Measurements from ENCODE around the gene FREM3. TPM values are rescaled to one million over a fixed set of nuclear protein-coding genes. Genes with fewer than 3 reads are reported as not detected.
A peak's percentile ranks its signal among the peaks of the same experiment; 100 is the strongest.

Gene FREM3
- total and polyA plus RNA-seq, 2 of the 8 experiments (the other 6 are each of a cell fraction or from before 2014, with no cell fraction given) = 0.03 to 0.11 TPM

- no peak overlapping the region for H2BK120ac ChIP-seq (replicated peaks; ENCODE audit: low read depth, low read length)
- H2BK20ac ChIP-seq (ENCODE audit: low read length) = no peak overlapping the region
- H3K14ac ChIP-seq (ENCODE audit: insufficient read length) = no peak overlapping the region
- H2BK12ac ChIP-seq (ENCODE audit: low read depth, low read length) = no peak overlapping the region
- H2AFZ ChIP-seq (ENCODE audit: low read length) = no peak overlapping the region
- no peak overlapping the region for H3K18ac ChIP-seq (ENCODE audit: extremely low read depth, low read length)
- ChIA-PET CTCF (ENCODE audit: partially characterized antibody) (no interaction called here), POLR2A (ENCODE audit: partially characterized antibody) (no interaction called here)
- no peaks in the 10 kb centered on the region for H3K36me3 ChIP-seq (ENCODE audit: control insufficient read depth in 2 of 4, insufficient read depth in 4 of 4, low read length in 3 of 4)
- no peak overlapping the region for H4K5ac ChIP-seq (ENCODE audit: insufficient read length, low read depth, low read length)
- no peak overlapping the region for H3K23ac ChIP-seq (ENCODE audit: insufficient read length)
- H2BK5ac ChIP-seq (ENCODE audit: low read depth, low read length) = no peak overlapping the region
- no peak overlapping the region for H3K56ac ChIP-seq (replicated peaks; ENCODE audit: insufficient read length, low read depth, low read length)
- no peaks in the 10 kb centered on the region for H3K23me2 ChIP-seq (ENCODE audit: low read depth, low read length)
- no peaks in the 10 kb centered on the region for H3K79me2 ChIP-seq (ENCODE audit: control insufficient read depth in 1 of 2, insufficient read depth in 2 of 2, low read length in 2 of 2)
- H3K4me1 ChIP-seq (replicated peaks in 1 of 4; ENCODE audit: control insufficient read depth in 3 of 4, insufficient read depth in 4 of 4, low read length in 3 of 4) = no peaks in the 10 kb centered on the region
- no peak overlapping the region for H4K8ac ChIP-seq (ENCODE audit: extremely low read depth, insufficient read depth, low read length)
- TF ChIP-seq CHD1 (IDR thresholded peaks at IDR 0.05; ENCODE audit: low read depth, low read length) (no peak), NRF1 (IDR thresholded peaks at IDR 0.05; ENCODE audit: low read depth, low read length) (no peak), RXRA (IDR thresholded peaks at IDR 0.05; ENCODE audit: insufficient read depth, low read depth, low read length) (no peak), CREB1 (IDR thresholded peaks at IDR 0.05) (no peak), RFX5 (IDR thresholded peaks at IDR 0.05; ENCODE audit: borderline replicate concordance, low read depth, low read length) (no peak), SP4 (IDR thresholded peaks at IDR 0.05; ENCODE audit: low read length) (no peak), PHF8 (conservative IDR thresholded peaks at IDR 0.05; ENCODE audit: low read depth, low read length) (no peak)
- DNase-seq (ENCODE audit: low read depth in 1 of 2, low spot score in 2 of 2) (no peak), FAIRE-seq (peak; percentile 28)
- H3K27ac ChIP-seq (ENCODE audit: low read depth, low read length) = no peak overlapping the region
- no peak overlapping the region for H3K4ac ChIP-seq (replicated peaks; ENCODE audit: insufficient read length, low read depth, low read length)
- H3K79me1 ChIP-seq (ENCODE audit: low read depth, low read length) = no peaks in the 10 kb centered on the region
- H2BK15ac ChIP-seq (ENCODE audit: low read length) = no peak overlapping the region
- no peaks in the 10 kb centered on the region for H4K20me1 ChIP-seq (replicated peaks in 1 of 2; ENCODE audit: control insufficient read depth in 1 of 2, insufficient read depth in 2 of 2, low read length in 2 of 2)
- H3K4me3 ChIP-seq (ENCODE audit: extremely low read depth in 1 of 4, insufficient read depth in 2 of 4, low read depth in 3 of 4, low read length in 4 of 4) = no peak overlapping the region
- no peak overlapping the region for H2AK5ac ChIP-seq (ENCODE audit: low read depth, low read length)
- no peaks in the 10 kb centered on the region for H3K9me3 ChIP-seq (ENCODE audit: insufficient read depth in 2 of 2, low read depth in 1 of 2, low read length in 1 of 2)
- 74% methylated on average over 2 of the region's 2 CpGs; no CpG with 5 or more reads in 1 of the 2 experiments for WGBS, 2 experiments (ENCODE audit: extremely low coverage in 1 of 2, insufficient coverage in 1 of 2, insufficient read length in 1 of 2, insufficient replicate concordance in 2 of 2, low coverage in 1 of 2, low lambda C conversion rate in 2 of 2, missing lambda C conversion rate in 1 of 2)
- H3K9ac ChIP-seq (replicated peaks in 1 of 4; ENCODE audit: extremely low read depth in 1 of 4, low read depth in 3 of 4, low read length in 3 of 4) = no peak overlapping the region
- H3K27me3 ChIP-seq (replicated peaks in 1 of 4; ENCODE audit: control insufficient read depth in 3 of 4, extremely low read depth in 1 of 4, insufficient read depth in 3 of 4, low read length in 3 of 4) = no peaks in the 10 kb centered on the region
- no peak overlapping the region for H3K4me2 ChIP-seq (ENCODE audit: insufficient read depth in 1 of 2, low read depth in 2 of 2, low read length in 2 of 2)
- no peak overlapping the region for H4K91ac ChIP-seq (replicated peaks; ENCODE audit: insufficient read length, low read length)
These were observed 21.0 kb downstream of the FREM3 start for GRCh38 chr4:143679434-143679833.
